AG08396 (cell line): ENCODE measurements around the gene CD300C.
"Not testable (repeated sequence)": the region's sequence is repeated elsewhere in the genome, so short reads cannot be mapped to it uniquely, and the experiment has no call there.

Experiments used
- DNase-seq: peaks from one replicate; pipeline ENCODE4 v3.0.0; 2012; ENCODE audit warnings: low spot score, mixed read lengths

The CD300C gene

DNA sequence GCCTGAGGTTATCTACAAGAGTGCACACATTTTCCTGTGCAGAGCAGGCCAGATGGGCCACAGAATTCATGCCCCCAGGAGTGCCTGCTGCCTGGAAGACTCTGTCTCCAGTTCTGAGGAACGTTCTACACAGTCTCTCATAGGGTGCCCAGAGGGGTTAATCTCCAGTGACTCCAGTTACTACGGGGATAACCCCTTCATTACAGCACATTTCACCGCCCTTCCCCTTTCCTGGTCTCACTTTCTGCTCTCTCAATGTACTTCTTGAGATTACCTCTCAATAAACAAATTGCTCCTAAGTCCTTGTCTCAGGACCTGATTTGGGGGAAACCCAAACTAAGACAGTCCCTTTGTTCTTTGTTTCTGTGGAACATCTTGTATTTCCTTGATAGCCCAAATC, 15.7 kb upstream of the CD300C start:
- DNase-seq: no peak

GRCh38 chr17:74558882-74559519, 13.1 kb upstream of the CD300C start:
- DNase-seq: no peak

DNA sequence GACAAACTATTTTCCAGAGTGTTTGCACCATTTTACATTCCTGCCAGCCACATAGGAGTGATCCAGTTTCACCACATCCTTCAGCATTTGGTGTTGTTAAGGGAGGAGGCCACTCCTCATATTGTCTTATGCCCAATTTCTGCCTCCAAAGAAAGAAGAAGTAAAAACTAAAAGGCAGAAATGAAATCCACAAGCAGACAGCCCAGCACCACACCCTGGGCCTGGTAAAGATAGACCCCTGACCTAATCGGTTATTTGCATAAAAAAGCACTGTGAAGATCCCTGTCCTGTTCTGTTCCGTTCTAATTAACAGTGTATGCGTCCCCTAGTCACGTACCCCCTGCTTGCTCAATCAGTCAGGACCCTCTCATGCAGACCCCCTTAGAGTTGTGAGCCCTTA, 12.5 kb upstream of the CD300C start:
- not testable (repeated sequence) for DNase-seq

- no peak for DNase-seq
These were observed 9.6 kb upstream of the CD300C start for GRCh38 chr17:74555427-74555940.

DNA sequence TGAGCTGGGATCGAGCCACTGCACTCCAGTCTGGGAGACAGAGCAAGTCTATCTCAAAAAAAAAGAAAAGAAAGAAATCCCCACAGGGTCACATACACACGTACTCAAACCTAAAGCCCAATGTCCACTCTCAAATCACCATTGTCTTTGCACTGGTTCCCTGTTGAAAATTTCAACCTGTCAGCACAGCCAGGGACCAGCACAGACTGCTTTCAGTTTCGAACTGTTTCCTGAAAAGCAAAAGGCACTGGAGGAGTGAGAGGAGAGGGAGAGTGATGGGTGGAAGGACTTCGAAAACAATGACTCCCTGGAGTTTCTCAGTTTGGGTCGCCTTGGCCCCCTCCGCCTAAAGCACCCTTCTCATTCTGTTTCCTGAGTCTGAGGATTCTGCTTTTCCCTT, 9.0 kb upstream of the CD300C start:
- DNase-seq: no peak

GRCh38 chr17:74552037-74552436, 6.1 kb upstream of the CD300C start:
- DNase-seq: no peak

DNA sequence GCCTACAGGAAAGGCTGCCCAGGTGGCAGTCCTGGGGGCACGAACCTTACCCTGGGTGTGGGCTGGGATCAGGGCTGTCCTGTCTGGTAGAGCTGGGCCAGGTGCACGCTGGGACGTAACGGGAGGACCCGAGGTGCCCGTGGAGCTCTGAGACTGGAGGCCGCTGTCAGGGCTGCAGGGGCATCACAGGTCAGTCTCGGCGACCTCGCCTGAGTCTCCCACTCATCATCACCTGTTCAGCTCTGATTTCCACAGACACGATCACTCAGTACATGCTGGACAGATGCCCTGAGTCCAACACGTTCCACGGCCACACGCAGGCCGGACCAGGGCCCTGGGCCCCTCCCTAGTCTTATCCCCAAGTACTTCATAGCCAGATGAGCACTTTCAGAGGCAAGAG, 4.7 kb upstream of the CD300C start:
- DNase-seq: no peak

GRCh38 chr17:74549343-74549742, 3.4 kb upstream of the CD300C start:
- no peak for DNase-seq

GRCh38 chr17:74547736-74548135, 1.8 kb upstream of the CD300C start:
- no peak for DNase-seq

DNA sequence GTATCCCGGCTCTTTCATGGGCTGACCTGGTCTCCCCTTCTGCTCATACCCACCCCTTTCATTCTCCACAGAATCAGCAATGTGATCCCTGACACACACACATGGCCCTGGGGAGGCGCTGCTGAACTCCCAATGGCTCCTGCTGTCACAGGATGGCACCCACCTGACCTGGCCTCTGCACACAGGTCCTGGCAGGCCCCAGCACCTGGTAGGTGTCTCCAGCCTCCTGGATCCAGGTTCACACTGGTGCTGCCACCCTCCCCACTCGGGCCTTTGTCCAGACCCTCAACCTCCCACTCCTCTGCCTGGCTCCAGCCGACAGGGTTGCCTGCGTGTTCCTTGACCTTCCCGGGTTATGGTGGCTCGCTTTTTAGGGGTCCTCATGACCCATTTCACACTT, 1.3 kb upstream of the CD300C start:
- no peak for DNase-seq

- DNase-seq: no peak
These were observed 671 bp upstream of the CD300C start for GRCh38 chr17:74546586-74546985.

GRCh38 chr17:74544991-74545842, 698 bp downstream of the CD300C start:
- no peak for DNase-seq

DNA sequence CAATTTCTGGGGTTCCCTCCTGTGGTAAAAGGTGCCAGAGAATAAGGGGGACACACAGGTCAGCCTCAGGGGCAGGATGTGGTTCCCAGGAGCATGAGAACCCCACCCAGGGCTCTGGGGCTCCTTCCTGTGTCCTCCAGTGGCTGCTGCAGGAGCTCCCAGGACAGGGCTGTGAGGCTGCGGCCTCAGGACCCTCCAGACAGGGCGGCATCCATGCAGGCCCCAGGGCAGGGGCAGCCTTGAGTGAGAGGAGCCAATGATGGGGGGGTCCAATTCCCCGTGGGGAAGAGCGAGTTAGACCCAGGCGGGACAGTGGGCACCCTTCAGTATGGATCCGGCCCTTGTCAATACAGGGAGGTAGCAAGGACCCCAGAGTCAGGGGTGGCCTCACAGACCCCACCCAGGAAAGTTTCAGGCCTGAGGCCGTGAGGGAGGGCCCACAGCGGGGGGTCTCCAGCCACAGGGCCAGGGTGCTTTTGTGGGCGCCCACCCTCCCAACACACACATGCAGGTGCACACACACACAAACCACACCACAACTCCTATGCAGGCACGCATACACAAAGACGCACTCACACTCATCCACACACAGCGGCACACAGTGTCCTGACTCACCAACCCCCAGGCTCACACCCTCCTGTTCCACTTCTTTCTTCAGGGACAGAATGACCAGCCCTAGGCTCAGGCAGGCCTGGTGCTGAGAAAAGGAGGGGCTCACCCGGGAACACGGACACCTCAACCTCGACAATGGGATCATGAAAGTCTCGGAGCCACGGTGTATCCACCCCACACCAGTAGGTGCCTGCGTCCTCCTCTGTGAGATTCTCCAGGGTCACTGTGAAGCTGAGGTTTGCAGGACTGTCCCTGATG, 1.8 kb downstream of the CD300C start:
- no peak for DNase-seq

- DNase-seq: no peak
These were observed 2.5 kb downstream of the CD300C start for GRCh38 chr17:74543406-74543805.

- DNase-seq: no peak
These were observed 3.1 kb downstream of the CD300C start for GRCh38 chr17:74542727-74543383.

DNA sequence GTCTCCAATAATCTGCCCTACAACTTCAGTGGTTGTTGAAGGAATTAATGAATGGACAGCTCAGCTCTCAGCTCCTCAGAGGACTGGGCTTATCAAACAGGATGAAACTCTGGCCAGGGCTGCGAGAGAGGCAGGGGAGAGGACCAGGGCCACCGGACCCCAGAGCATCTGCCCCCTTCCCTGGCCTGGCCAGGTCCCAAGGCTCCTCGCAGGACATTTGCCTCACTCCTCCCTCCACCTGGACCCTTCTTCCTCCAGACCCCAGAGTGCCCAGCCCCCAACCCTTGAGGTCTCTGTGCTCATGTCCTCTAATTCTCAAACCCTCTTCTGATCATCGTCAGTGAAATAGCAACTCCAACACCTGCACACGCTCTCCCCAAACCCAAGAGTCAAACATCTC, 3.7 kb downstream of the CD300C start:
- no peak for DNase-seq

DNA sequence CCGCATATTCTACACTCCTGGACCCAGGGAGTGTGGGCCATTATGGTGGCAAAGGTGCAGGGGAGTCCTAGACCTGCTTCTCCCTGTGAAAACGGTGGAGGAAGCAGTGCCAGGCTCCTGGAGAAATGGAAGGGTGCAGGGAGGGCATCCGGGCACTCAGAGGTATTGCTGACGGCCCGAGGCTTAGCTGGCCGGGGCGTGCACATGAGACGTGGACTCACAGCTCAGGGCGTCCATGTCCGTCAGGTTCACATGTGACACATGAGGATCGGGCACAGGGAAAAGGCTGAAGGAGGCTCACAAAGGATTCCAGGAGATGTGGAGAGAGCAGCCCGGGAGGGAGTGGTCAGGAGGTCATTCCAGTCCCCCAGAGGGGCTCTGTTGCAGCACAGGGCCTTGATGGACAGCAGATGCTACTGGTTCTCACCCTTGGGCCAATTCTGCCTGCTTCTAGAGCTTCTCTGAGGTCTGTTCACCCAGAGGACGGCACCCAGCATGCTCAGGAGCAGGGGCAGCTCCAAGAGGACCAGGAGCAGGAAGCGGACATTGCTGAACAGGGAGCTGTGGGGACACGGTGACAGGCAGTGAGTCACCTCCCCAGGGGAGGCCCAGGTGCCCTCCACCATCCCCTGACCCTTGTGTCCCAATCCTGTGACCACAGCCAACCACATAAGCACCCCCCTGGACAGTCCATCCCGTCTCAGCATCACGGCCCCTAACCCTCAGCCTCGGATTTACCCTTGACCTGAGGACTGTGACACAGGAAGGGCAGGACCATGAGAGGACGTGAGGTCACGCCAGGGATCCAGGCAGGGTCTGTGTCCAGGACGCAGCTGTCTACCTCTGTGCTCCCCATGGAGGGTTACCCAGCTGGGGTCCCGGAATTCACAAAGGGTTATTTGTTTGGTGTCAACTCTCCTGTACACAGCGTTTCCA, 4.5 kb downstream of the CD300C start:
- no peak for DNase-seq

- DNase-seq: no peak
These were observed 6.6 kb downstream of the CD300C start for GRCh38 chr17:74539281-74539820.

DNA sequence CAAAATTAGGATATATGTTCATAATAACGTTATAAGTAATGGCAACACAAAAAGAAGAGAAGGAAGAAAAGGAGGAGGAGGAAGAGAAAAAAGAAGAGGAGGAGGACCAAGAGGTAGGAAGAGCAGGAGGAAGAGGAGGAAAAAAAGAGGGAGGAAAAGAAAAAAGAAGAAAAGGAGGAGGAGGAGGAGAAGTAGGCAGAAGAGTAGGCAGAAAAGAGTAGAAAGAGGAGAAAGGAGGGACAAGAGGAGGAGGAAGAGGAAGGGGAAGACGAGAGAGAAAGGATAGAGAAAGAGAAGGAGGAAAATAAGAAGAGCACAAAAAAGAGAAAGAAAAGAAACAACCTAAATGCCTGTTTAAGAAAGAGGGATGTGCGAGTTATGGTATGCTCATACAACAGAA, 9.0 kb downstream of the CD300C start:
- DNase-seq: no peak

- no peak for DNase-seq
These were observed 13.8 kb downstream of the CD300C start for GRCh38 chr17:74532115-74532514.
